Measurements from ENCODE around the gene CCDC158. TPM values are rescaled to one million over a fixed set of nuclear protein-coding genes. Genes with fewer than 3 reads are reported as not detected.

CCDC158 gene
- 0.53 TPM for total RNA-seq

DNA sequence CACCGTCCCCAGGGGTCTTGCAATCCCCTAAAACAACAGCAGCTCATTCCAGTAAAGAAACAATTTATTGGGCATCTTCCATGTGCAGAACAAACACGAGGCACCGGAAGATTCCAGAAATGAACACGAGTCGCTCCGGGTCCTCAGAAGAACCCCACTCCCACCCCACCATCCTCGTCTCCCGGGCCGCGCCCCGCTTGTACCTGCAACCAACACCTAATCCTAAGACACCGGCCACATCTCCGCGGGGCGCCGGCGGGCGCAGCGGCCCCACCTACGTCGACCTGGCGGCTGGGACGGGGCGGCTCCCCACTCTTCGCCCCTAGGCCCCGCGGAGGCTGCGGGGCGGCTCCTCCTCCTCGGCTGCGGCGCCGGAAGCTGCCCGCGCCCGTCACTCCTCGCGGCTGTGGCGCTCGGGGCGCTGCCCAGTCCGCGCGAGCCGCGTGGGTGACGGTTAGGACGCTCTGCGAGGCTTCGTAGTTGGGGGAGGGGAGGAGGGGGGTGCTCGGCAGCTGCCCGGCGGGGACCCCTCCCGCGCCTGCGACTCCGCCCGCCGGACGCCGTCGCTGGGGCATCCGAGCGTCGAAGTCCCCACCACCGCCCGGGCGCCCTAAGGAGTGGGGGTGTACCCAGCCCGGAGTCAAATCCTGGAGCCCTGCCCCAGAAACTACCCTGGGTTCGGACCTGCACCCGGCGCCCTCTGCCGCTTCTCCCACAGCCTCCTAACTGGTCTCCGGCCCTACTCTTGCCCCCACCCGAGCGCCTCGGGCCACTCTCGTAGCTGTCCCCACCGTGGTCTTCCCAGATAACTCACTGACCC is at the start of gene CCDC158:
CCDC158 (minus strand) TSS at position 380 of the 820 bp plus-strand sequence. CDS start 17,934 bp downstream, outside the sequence.

DNA sequence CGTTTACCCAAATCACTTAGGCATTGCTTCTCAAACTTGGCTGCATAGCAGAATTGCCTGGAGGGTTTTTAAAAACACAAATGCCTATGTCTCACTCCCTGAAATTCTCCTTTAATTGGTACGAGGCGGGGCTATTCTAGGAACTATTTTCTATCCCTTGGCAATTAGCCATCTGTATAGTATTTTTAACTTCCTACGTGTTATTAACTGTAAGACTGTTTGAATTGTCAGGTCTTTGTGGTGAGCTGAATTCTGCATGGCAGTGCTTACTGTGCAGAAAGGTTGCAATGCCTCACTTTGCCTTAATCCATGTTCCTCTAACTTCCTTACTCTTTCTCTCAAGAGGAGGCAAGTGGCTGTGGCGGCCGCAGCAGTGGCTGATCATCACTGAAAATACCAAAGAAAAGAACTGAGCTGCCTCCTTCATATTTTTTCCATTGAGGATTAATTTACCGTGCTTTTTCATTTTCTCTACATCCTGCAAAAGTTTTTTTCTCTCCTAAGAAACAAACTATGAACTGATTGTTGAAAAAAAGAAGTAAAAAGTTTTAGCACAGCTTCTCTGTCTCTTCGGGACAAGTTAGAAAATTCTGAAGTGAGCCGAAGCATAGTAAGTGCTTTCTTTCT is 14.1 kb upstream of the CCDC158 start, which contains the start of gene SHROOM3:
SHROOM3 (plus strand) TSS at position 329 of the 627 bp plus-strand sequence. CDS start 824 bp downstream, outside the sequence.

GRCh38 chr4:76305971-76306881 is 114.7 kb downstream of the CCDC158 start, which contains the start of gene STBD1:
Gene STBD1, plus strand, starts transcription at chr4:76306733. Its CDS starts 37 bp downstream, at chr4:76306770.

Small RNA genes lying within 50 kb of the gene (small RNA-seq; reads per million reads assigned to genes)
- gene RF00278 (ENCODE audit: low replicate concordance): not detected
- gene RNU6-1000P (ENCODE audit: low replicate concordance): not detected

Other genes with a start within 250 kb of the CCDC158 start
- gene SCARB2, start 207.3 kb downstream of the CCDC158 start, total RNA-seq: 157 TPM
- gene FAM47E, start 169.4 kb downstream of the CCDC158 start, total RNA-seq: 11.1 TPM
- 15.4 TPM for gene STBD1, start 114.4 kb downstream of the CCDC158 start, total RNA-seq
- gene SHROOM3, start 14.1 kb upstream of the CCDC158 start, total RNA-seq: 75.9 TPM

All from metanephros (tissue), 2 donors.